Measurements from ENCODE around the gene LRRC28.

Gene LRRC28

GRCh38 chr15:99343208-99343607 is 91.9 kb downstream of the LRRC28 start:
- DNase-seq (ENCODE audit: low read depth): no peak

DNA sequence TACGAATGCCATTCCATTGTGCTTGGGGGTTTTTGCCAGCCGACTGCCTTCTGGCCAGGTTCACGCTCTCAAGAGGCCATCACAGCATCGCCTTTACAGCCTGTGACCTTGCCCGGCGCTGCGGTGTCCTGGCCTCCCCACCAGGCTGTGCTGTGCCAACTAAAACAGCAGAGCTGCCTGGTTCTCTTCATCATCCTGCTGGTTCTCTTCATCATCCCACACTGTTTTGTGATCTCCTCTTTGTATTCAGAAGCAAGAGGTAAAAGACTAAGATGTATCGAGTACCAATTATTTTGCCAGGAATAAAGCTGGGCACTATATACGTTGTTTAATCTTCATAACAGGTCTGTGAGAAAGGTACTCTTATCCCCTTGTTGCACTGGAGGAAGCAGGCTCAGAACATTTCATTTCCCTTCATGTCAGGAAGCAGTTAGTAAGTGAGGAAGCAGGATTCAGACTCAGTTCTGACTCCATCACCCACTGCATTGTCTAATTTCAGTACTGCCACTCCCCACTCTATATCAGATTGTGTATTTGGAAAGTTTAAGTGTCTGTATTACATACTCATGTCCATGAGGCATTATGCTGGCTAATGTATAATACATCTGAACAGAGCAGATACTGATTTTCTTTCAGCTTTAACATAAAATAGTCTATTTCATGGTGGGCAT is 92.7 kb downstream of the LRRC28 start:
- DNase-seq (ENCODE audit: low read depth): no peak

- DNase-seq (ENCODE audit: low read depth): no peak
Observed at GRCh38 chr15:99344639-99345038, 93.4 kb downstream of the LRRC28 start.

DNA sequence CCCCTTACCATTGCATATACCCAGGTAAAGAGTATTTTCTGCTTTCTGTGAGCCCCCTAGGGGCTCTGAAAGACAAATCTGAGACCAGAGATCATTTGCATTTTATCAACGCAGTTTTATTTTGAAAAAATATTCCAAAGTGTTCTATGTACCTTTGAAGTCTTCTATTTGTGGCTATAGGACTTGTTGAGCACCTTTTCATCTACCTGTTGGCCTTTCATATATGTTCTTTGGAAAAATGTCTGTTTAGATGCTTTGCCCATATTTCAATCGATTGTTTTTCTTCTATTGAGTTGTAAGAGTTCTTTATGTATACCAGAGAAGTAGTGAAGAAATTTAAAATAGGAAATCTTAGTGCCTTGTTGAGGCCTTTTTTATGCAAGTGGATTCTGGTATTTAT is 94.0 kb downstream of the LRRC28 start:
- no peak for DNase-seq (ENCODE audit: low read depth)

GRCh38 chr15:99345832-99346462 is 94.7 kb downstream of the LRRC28 start:
- no peak for DNase-seq (ENCODE audit: low read depth)

DNA sequence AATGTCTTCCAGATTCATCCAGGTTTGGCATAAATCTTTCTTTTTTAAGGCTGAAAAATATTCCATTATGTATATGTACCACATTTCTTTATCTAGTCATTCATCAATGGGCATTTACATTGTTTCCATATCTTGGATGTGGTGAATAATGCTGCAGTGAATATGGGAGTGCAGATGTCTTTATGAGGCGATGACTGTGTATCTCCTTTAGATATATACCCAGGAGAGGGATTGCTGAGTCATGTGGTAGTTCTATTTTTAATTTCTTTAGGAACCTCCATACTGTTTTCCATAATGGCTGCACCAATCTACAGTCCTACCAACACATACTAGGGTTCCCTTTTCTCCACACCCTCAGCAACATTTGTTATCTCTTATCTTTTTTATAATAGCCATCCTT is 96.3 kb downstream of the LRRC28 start:
- peak; percentile 18 for DNase-seq (ENCODE audit: low read depth)

GRCh38 chr15:99348412-99348811 is 97.1 kb downstream of the LRRC28 start:
- DNase-seq (ENCODE audit: low read depth): no peak

DNA sequence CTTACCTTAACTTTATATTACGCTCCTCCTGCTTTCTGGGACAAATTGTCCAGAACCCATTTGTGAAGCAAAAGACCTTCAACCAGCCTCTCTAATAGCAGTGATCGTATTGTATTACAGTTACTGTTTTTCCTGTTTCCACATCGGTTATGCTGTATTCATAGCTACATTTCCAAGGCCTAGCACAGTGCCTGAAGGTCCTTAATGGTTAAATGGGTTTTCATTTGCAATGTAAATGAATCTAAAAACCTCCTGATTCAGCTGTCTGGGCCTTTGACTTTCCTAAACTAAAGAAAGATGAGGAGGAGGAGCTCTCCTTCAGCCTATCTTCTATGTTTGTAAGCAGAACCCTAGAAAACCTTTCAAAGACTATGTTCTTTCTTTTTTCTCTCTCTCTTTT is 99.1 kb downstream of the LRRC28 start:
- no peak for DNase-seq (ENCODE audit: low read depth)

- no peak for DNase-seq (ENCODE audit: low read depth)
Observed at GRCh38 chr15:99359769-99360168, 108.5 kb downstream of the LRRC28 start.

DNA sequence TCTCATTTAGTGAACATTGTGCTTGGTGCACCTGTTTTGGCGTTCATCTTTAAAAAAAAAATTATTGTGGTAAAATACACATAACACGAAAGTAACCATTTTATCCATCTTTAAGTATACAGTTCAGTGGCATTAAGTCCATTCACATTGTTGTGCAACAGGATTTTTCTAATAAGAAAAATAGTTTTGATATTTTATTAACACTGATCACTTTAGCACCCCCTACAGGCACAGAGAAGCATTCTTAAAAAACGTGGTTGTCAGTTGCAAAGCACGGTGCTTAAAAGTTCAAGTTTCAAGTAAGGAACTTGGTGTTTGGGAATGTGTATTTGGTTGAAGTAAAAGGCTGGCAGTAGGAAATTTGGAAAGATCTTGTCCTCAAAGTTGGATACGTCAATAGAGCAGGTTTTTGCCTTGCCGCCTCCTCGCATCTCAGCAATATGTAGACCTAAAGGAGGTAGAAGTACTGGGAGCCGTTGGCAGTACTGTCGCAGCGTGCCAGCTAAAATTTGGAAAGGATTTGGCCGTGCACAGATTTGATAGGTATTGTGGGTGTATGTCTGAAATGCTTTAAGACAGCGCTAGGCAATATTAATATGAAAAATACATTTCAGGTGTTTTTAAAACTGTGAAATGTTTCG is 110.4 kb downstream of the LRRC28 start:
- DNase-seq (ENCODE audit: low read depth): no peak

- DNase-seq (ENCODE audit: low read depth): no peak
Observed at GRCh38 chr15:99365242-99365641, 114.0 kb downstream of the LRRC28 start.

DNA sequence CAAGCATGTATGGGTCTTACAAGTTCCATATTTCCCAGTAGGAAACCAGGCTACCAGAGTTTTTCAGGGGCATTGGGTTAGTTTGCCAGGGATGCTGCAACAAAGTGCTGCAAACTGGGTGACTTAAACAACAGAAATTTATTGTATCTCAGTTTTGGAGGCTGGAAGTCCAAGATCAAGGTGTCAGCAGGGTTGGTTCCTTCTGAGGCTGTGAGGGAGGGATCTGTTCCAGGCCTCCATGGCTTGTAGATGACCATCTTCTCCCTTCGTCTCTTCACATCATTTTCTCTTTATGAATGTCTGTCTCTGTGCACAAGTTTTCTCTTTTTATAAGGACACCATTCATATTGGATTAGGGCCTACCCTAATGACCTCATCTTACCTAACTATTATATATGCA is 114.7 kb downstream of the LRRC28 start:
- no peak for DNase-seq (ENCODE audit: low read depth)

GRCh38 chr15:99368743-99369142 is 117.5 kb downstream of the LRRC28 start:
- no peak for DNase-seq (ENCODE audit: low read depth)

DNA sequence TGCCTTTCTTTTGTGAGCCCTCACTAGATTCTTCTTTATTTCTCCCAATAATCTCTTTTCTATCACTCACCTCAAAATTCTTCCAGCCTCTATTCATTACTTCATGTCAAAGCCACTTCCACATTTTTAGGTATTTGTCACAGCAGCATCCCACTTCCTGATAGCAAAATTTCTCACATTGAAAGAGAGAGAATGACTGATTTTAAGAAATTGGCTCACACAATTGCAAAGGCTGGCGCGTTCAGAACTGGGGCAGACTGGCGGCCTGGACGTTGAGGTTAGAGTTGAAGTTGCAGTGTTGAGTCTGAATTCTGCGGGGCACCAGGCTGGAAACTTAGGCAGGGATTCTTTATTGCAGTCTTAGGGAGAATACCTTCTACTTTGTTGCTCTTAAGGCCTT is 117.9 kb downstream of the LRRC28 start:
- DNase-seq (ENCODE audit: low read depth): no peak

GRCh38 chr15:99371180-99372103 is 120.2 kb downstream of the LRRC28 start:
- DNase-seq (ENCODE audit: low read depth): no peak

DNA sequence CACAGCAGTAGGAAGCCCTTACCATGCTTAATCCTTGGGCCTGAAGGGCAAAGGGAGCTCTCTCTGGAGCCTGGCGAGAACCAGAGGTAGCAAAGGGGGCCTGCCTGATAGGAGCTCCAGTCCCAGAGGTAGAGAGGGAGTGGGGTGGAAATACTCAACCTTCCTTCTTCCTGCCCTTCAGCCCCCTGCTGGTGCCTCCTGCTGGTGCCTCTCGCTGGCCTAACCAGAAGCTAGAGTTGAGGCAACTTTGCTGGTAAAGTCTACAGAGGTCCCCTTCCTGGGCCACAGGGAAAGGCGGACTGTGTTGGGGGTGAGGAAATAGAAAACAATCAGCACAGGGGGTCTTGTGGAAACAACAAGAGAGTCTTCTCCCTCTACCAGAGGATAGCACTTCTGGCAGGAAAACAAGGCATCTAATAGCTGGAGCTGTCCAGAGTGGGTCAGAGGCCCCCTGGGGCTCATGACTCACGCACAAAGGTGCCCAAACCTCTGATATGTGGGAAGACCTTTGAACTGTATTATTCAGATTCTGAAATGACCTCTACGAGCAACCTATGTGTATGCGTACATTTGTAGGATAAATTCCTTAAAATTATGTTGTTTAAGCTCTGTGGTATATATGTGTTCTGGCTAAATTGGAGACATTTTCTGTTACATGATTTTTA is 133.9 kb downstream of the LRRC28 start:
- no peak for DNase-seq (ENCODE audit: low read depth)

- no peak for DNase-seq (ENCODE audit: low read depth)
Observed at GRCh38 chr15:99385865-99386264, 134.6 kb downstream of the LRRC28 start.

DNA sequence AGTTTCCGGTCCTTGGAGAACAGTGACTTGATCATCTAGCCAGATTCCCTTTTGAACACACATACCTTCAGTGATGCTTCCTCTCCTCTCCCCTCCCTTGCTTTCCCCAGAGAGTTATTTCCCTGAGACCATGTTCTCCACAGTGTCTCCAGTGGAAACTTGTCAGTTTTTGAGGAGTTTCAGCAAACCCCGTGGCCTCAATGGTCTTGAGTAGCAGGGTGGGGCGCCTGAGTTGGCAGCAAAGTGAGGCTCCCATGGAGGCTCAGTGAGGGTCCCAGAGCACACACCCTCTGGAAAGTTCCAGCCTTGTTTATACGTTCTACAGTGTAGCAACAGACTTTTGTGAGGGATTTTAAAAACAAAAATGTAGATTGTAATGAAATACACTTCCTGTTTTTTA is 135.1 kb downstream of the LRRC28 start:
- DNase-seq (ENCODE audit: low read depth): no peak

- no peak for DNase-seq (ENCODE audit: low read depth)
Observed at GRCh38 chr15:99387421-99388168, 136.3 kb downstream of the LRRC28 start.

GRCh38 chr15:99390667-99391066 is 139.4 kb downstream of the LRRC28 start:
- DNase-seq (ENCODE audit: low read depth): no peak

DNA sequence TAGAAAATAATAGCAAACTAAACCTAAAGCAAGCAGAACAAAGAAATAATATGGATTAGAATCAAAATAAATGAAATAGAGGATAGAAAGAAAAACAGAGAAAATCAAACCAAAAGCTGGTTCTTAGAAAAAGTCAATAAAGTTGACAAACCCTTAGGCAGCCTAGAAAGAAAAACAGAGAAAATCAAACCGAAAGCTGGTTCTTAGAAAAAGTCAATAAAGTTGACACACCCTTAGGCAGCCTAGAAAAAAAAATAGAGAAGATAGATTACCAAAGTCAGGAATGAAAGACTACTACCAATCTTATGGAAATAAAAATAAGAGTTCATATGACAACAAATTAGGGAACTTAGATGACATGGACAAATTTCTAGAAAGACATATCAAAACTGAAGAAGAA is 142.4 kb downstream of the LRRC28 start:
- no peak for DNase-seq (ENCODE audit: low read depth)

All from HS-5 (cell line).